Sigmoid colon (tissue), 4 donors: ENCODE data around the gene TYW1B.
"Not testable (repeated sequence)": the region's sequence is repeated elsewhere in the genome, so short reads cannot be mapped to it uniquely, and the experiment has no call there.

Experiments
- EP300 ChIP-seq, 4 donors: sonication (generic); formaldehyde crosslinking; IDR thresholded peaks; one replicate each; pipeline ENCODE4 v1.6.1; 2017; ENCODE audit warnings: antibody characterized with exemption in 4 of 4
- POLR2A ChIP-seq, 2 donors: fragments of 450-650 bp; IDR thresholded peaks; one replicate each; pipeline ENCODE4 v1.6.1; 2016; ENCODE audit warnings: antibody characterized with exemption in 2 of 2, mild to moderate bottlenecking in 2 of 2, moderate library complexity in 2 of 2
- POLR2AphosphoS5 ChIP-seq, 4 donors: sonication (generic); formaldehyde crosslinking; IDR thresholded peaks; one replicate each; pipeline ENCODE4 v1.6.1; 2017; ENCODE audit warnings: antibody characterized with exemption in 4 of 4
- TF ChIP-seq, protein P1 (sequence below), 4 experiments: fragments of 450-650 bp in 3 of 4; fragments of 200-600 bp in 1 of 4; IDR thresholded peaks; one replicate each; pipeline ENCODE4 v1.5.1; 2016 to 2019; ENCODE audit warnings: antibody characterized with exemption in 4 of 4, mild to moderate bottlenecking in 3 of 4, moderate library complexity in 2 of 4

DNA sequence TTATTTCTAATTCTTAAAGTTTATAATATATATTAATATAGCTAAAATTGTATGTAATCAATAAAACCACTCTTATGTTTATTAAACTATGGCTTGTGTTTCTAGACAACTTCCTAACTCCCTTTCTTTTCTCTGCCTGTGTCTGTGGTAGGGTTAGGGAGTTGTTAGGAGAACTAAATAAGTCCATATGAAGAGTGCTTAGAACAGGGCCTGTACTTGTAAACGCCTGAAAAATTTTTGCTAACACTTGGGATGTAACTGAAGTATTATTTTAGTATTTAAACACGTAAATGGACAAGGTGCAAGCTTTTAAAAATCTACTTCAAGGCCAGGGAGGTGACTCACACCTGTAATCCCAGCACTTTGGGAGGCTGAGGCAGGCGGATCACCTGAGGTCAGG, 9.3 kb upstream of the TYW1B start:
- TF ChIP-seq, protein P1, sequence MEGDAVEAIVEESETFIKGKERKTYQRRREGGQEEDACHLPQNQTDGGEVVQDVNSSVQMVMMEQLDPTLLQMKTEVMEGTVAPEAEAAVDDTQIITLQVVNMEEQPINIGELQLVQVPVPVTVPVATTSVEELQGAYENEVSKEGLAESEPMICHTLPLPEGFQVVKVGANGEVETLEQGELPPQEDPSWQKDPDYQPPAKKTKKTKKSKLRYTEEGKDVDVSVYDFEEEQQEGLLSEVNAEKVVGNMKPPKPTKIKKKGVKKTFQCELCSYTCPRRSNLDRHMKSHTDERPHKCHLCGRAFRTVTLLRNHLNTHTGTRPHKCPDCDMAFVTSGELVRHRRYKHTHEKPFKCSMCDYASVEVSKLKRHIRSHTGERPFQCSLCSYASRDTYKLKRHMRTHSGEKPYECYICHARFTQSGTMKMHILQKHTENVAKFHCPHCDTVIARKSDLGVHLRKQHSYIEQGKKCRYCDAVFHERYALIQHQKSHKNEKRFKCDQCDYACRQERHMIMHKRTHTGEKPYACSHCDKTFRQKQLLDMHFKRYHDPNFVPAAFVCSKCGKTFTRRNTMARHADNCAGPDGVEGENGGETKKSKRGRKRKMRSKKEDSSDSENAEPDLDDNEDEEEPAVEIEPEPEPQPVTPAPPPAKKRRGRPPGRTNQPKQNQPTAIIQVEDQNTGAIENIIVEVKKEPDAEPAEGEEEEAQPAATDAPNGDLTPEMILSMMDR (IDR thresholded peaks at IDR 0.05) = not testable (repeated sequence)
- not testable (repeated sequence) for TF ChIP-seq EP300, POLR2A, POLR2AphosphoS5 (IDR thresholded peaks at IDR 0.05)
